ENCODE measurements around the gene ZNF48. TPM values are rescaled to one million over a fixed set of nuclear protein-coding genes. Genes with fewer than 3 reads are reported as not detected.
A peak's percentile ranks its signal among the peaks of the same experiment; 100 is the strongest.

ZNF48 gene
- total RNA-seq, 1 experiment from 2014 or later = 24.8 TPM

GRCh38 chr16:30443631-30444030 lies 48.4 kb downstream of the ZNF48 start:
- BruUV-seq (replicated peaks) = no TSS peak
- CTCF ChIA-PET = no interaction called here
- H3K27ac Mint-ChIP-seq (ENCODE audit: unreplicated experiment) = peak overlapping the region; percentile 7
- H3K9me3 Mint-ChIP-seq (ENCODE audit: low read depth, unreplicated experiment) = peaks cover 2% of the 10 kb centered on the region
- H3K4me1 Mint-ChIP-seq (ENCODE audit: low read depth, unreplicated experiment) = peaks cover 51% of the 10 kb centered on the region
- no peak for DNase-seq
- peak overlapping the region; percentile 76 for H3K4me3 Mint-ChIP-seq (ENCODE audit: low read depth, unreplicated experiment)
- H3K36me3 Mint-ChIP-seq (ENCODE audit: insufficient read depth, unreplicated experiment) = peaks cover 58% of the 10 kb centered on the region
- no peak for TF ChIP-seq CTCF (IDR thresholded peaks at IDR 0.05; ENCODE audit: unreplicated experiment)
- H3K27me3 Mint-ChIP-seq (ENCODE audit: unreplicated experiment) = no peaks in the 10 kb centered on the region
- intact Hi-C loops (cut with micrococcal nuclease; ENCODE audit: unreplicated experiment) = loop anchor here (2.0 kb wide), 1 partner anchor 13 kb away; the partner anchor contains the start of gene DCTPP1

GRCh38 chr16:30444231-30445148 lies 49.3 kb downstream of the ZNF48 start:
- peak overlapping the region; percentile 62 for H3K27ac Mint-ChIP-seq (ENCODE audit: unreplicated experiment)
- peak overlapping the region; percentile 76 for H3K4me3 Mint-ChIP-seq (ENCODE audit: low read depth, unreplicated experiment)
- H3K27me3 Mint-ChIP-seq (ENCODE audit: unreplicated experiment) = no peaks in the 10 kb centered on the region
- no peak for TF ChIP-seq CTCF (IDR thresholded peaks at IDR 0.05; ENCODE audit: unreplicated experiment)
- H3K9me3 Mint-ChIP-seq (ENCODE audit: low read depth, unreplicated experiment) = peaks cover 2% of the 10 kb centered on the region
- no TSS peak for BruUV-seq (replicated peaks)
- CTCF ChIA-PET = interaction anchor here (0.8 to 1.0 kb wide), 2 partner anchors 15 to 91 kb away, joined by 3 to 4 read pairs; partner anchors contain the start of gene DCTPP1
- intact Hi-C loops (cut with micrococcal nuclease; ENCODE audit: unreplicated experiment) = loop anchor here (2.0 to 5.0 kb wide), 2 partner anchors 14 to 83 kb away; partner anchors contain the start of genes DCTPP1 and ZNF768
- DNase-seq = no peak
- H3K36me3 Mint-ChIP-seq (ENCODE audit: insufficient read depth, unreplicated experiment) = peaks cover 58% of the 10 kb centered on the region
- peaks cover 53% of the 10 kb centered on the region for H3K4me1 Mint-ChIP-seq (ENCODE audit: low read depth, unreplicated experiment)

- H3K27ac Mint-ChIP-seq (ENCODE audit: unreplicated experiment) = peak overlapping the region; percentile 62
- BruUV-seq (replicated peaks) = no TSS peak
- no peak for DNase-seq
- peaks cover 58% of the 10 kb centered on the region for H3K36me3 Mint-ChIP-seq (ENCODE audit: insufficient read depth, unreplicated experiment)
- CTCF ChIA-PET = interaction anchor here (0.8 to 1.0 kb wide), 2 partner anchors 15 to 91 kb away, joined by 3 to 4 read pairs; partner anchors contain the start of gene DCTPP1
- peak overlapping the region; percentile 76 for H3K4me3 Mint-ChIP-seq (ENCODE audit: low read depth, unreplicated experiment)
- intact Hi-C loops (cut with micrococcal nuclease; ENCODE audit: unreplicated experiment) = loop anchor here (2.0 to 5.0 kb wide), 2 partner anchors 14 to 82 kb away; partner anchors contain the start of genes DCTPP1 and ZNF768
- TF ChIP-seq CTCF (IDR thresholded peaks at IDR 0.05; ENCODE audit: unreplicated experiment) = no peak
- H3K4me1 Mint-ChIP-seq (ENCODE audit: low read depth, unreplicated experiment) = peaks cover 53% of the 10 kb centered on the region
- no peaks in the 10 kb centered on the region for H3K27me3 Mint-ChIP-seq (ENCODE audit: unreplicated experiment)
- peaks cover 2% of the 10 kb centered on the region for H3K9me3 Mint-ChIP-seq (ENCODE audit: low read depth, unreplicated experiment)
Observed at GRCh38 chr16:30445149-30445407, 49.9 kb downstream of the ZNF48 start.

GRCh38 chr16:30445408-30446202 lies 50.4 kb downstream of the ZNF48 start, which contains the start of gene SEPHS2:
TSS of gene SEPHS2 (minus strand) at chr16:30445874. CDS start at chr16:30445727, 147 bp downstream.
- Mint-ChIP-seq H3K27me3 (ENCODE audit: unreplicated experiment) (no peaks in the 10 kb centered on the region), H3K27ac (ENCODE audit: unreplicated experiment) (peak within 1 kb of the TSS; percentile 98), H3K4me3 (ENCODE audit: low read depth, unreplicated experiment) (peak within 1 kb of the TSS; percentile 76), H3K4me1 (ENCODE audit: low read depth, unreplicated experiment) (peaks cover 53% of the 10 kb centered on the region), H3K9me3 (ENCODE audit: low read depth, unreplicated experiment) (peaks cover 2% of the 10 kb centered on the region), H3K36me3 (ENCODE audit: insufficient read depth, unreplicated experiment) (peaks cover 63% of the 10 kb centered on the region)
- peak; percentile 97 for DNase-seq
- CTCF ChIA-PET = no interaction called here
- TF ChIP-seq CTCF (IDR thresholded peaks at IDR 0.05; ENCODE audit: unreplicated experiment) = no peak
- intact Hi-C loops (cut with micrococcal nuclease; ENCODE audit: unreplicated experiment) = loop anchor here (2.0 to 5.0 kb wide), 2 partner anchors 15 to 82 kb away; partner anchors contain the start of genes DCTPP1 and ZNF768
- BruUV-seq (replicated peaks) = TSS peak; percentile 74

Measured in Calu3 (cell line).